ENCODE data around the gene TEX12. TPM values are rescaled to one million over a fixed set of nuclear protein-coding genes. Genes with fewer than 3 reads are reported as not detected.

TEX12 gene
- total RNA-seq, 1 donor from 2014 or later: not detected

DNA sequence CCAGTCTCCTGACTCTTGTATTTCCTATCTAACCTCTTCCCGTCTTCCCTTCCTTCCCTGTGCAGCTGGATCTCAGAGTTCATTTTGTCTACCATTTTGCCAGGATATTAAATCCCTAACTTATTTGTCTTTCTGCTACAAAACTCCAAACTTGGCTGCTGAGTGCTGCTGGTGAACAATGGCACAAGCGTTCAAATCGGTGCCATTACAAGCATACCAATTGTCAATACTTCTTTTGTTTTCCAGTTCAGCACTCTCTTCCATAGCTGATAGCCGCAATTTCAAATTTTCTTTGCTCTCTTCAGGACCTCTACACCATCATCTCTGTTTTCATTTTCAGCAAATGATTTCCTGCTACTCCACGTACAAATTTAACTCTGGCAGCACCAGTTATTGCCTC lies 16.7 kb upstream of the TEX12 start:
- no peaks in the 10 kb centered on the region for H3K36me3 Mint-ChIP-seq (ENCODE audit: unreplicated experiment)

DNA sequence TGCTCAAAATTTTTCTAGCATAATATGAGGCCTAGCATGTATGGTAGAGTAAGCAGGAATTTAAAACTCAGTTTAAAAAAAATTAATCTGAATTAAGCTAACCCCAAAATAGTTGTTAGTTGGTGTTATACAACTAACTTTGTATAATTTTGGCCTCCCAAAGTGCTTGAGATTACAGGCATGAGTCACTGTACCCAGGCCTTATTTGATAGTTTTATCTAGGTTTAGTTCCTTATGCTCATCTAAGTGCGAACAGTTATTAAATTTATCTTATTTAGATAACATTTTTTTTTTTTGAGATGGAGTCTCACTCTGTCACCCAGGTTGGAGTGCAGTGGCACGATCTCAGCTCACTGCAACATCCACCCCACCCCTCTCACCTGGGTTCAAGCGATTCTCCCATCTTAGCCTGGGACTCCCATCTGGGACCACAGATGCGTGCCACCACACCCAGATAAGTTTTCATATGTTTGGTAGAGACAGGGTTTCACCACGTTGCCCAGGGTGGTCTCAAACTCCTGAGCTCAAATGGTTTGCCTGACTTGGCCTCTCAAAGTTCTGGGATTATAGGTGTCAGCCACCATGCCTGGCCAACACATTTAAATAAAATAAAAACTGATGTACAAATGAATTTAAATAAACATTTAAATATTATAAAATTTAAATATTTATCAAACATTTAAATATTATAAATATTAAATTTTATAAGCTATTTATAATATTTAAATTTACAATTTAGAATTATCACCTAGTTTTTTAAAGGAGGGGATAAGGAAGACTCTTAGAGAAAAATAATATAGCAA lies 10.8 kb upstream of the TEX12 start:
- TF ChIP-seq, protein P1, sequence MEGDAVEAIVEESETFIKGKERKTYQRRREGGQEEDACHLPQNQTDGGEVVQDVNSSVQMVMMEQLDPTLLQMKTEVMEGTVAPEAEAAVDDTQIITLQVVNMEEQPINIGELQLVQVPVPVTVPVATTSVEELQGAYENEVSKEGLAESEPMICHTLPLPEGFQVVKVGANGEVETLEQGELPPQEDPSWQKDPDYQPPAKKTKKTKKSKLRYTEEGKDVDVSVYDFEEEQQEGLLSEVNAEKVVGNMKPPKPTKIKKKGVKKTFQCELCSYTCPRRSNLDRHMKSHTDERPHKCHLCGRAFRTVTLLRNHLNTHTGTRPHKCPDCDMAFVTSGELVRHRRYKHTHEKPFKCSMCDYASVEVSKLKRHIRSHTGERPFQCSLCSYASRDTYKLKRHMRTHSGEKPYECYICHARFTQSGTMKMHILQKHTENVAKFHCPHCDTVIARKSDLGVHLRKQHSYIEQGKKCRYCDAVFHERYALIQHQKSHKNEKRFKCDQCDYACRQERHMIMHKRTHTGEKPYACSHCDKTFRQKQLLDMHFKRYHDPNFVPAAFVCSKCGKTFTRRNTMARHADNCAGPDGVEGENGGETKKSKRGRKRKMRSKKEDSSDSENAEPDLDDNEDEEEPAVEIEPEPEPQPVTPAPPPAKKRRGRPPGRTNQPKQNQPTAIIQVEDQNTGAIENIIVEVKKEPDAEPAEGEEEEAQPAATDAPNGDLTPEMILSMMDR (IDR thresholded peaks at IDR 0.05): no peak
- H3K4me3 Mint-ChIP-seq (ENCODE audit: unreplicated experiment): no peak overlapping the region
- H3K36me3 Mint-ChIP-seq (ENCODE audit: unreplicated experiment): no peaks in the 10 kb centered on the region
- H3K9me3 Mint-ChIP-seq (ENCODE audit: unreplicated experiment): no peaks in the 10 kb centered on the region
- DNase-seq (ENCODE audit: extremely low spot score, unreplicated experiment): no peak
- H3K4me1 Mint-ChIP-seq (ENCODE audit: unreplicated experiment): peaks cover 11% of the 10 kb centered on the region
- H3K27me3 Mint-ChIP-seq (ENCODE audit: unreplicated experiment): no peaks in the 10 kb centered on the region
- H3K27ac Mint-ChIP-seq (ENCODE audit: unreplicated experiment): no peak overlapping the region

More for the DNA sequence above, 16.7 kb upstream of the TEX12 start:
- Mint-ChIP-seq H3K4me3 (ENCODE audit: unreplicated experiment) (no peak overlapping the region), H3K27me3 (ENCODE audit: unreplicated experiment) (no peaks in the 10 kb centered on the region), H3K4me1 (ENCODE audit: unreplicated experiment) (no peaks in the 10 kb centered on the region), H3K9me3 (ENCODE audit: unreplicated experiment) (no peaks in the 10 kb centered on the region), H3K27ac (ENCODE audit: unreplicated experiment) (no peak overlapping the region)
- DNase-seq (ENCODE audit: extremely low spot score, unreplicated experiment): no peak
- TF ChIP-seq, protein P1 (IDR thresholded peaks at IDR 0.05): no peak

DNA sequence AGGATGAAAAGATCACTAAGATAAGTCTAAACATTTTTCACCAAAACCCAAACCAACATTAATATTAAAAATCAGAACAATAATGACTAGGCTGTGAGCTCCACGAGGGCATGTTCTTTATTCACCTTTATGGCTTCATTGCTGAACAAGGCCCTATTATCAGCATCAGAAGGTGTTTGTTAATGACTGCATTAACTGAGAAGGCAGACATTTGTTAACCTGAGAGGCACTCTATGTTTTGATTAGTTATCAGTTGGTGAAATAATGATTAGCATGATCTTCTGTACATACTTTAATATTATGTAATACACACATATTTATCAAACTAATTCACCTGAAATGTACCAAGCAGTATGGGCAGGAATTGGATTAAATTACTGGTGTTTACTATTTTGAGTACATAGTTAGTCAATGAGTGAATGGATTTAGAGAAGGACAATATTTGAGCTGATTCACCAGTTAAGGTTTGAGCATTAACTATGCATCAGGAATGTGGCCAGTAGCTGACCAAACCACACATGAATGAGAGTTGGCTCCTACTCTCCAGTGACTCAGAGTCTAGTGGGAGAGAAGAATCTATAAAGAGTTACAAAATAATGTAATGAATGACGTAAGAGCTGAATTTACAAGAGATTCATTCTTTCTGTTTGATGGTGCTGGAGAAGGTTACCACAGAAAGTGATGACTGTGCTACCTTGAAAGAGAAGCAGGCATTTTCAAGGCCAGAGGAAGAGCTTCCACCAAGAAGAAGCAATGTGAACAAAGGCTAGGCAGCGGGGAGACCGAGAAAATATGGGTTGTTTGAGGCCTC lies 10.0 kb upstream of the TEX12 start:
- TF ChIP-seq, protein P1 (IDR thresholded peaks at IDR 0.05): no peak
- no peaks in the 10 kb centered on the region for H3K36me3 Mint-ChIP-seq (ENCODE audit: unreplicated experiment)
- no peaks in the 10 kb centered on the region for H3K9me3 Mint-ChIP-seq (ENCODE audit: unreplicated experiment)
- H3K4me1 Mint-ChIP-seq (ENCODE audit: unreplicated experiment): peaks cover 13% of the 10 kb centered on the region
- H3K27me3 Mint-ChIP-seq (ENCODE audit: unreplicated experiment): no peaks in the 10 kb centered on the region
- no peak for DNase-seq (ENCODE audit: extremely low spot score, unreplicated experiment)
- no peak overlapping the region for H3K4me3 Mint-ChIP-seq (ENCODE audit: unreplicated experiment)
- H3K27ac Mint-ChIP-seq (ENCODE audit: unreplicated experiment): peak overlapping the region; percentile 24

DNA sequence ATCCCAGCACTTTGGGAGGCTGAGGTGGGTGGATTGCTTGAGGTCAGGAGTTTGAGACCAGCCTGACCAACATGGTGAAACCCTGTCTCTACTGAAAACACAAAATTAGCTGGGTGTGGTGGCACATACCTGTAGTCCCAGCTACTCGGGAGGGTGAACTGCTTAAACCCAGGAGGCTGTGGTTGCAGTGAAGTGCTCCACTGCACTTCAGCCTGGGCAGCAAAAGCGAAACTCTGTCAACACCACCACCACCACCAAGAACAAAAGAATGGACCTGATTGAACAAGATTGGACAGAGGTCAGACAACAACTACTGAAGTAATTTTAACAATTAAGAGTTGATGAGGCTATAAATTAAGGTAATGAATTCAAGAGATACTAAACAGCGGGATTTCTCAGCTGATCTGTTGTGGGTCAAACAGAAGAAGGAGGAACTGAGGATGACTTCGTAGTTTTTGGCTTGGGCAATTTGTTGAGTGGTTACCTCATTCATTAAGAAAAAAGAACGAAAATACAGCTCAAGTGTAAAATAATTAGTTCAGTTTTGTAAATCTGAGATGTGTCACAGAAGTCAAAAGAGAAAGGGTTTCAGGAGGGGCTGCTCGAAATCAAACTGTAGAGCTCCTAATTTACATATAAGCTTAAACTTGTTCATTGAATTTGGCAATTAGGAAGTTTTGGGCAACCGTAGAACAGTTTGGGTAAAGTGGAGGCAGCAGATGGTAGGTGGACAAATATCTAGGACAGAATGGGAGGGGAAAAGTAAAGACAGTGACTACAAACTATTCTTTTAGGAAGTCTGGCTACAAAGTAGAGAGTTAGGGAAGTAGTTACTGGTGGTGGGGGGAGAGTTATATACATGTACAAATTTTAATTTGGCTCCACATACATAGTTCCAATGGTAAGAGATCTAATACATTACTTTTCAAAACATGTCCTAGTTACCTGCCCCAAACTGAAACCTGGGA lies 7.8 kb upstream of the TEX12 start:
- TF ChIP-seq, protein P1 (IDR thresholded peaks at IDR 0.05): no peak
- DNase-seq (ENCODE audit: extremely low spot score, unreplicated experiment): no peak
- Mint-ChIP-seq H3K4me3 (ENCODE audit: unreplicated experiment) (no peak overlapping the region), H3K27me3 (ENCODE audit: unreplicated experiment) (no peaks in the 10 kb centered on the region), H3K9me3 (ENCODE audit: unreplicated experiment) (no peaks in the 10 kb centered on the region), H3K4me1 (ENCODE audit: unreplicated experiment) (peaks cover 34% of the 10 kb centered on the region), H3K36me3 (ENCODE audit: unreplicated experiment) (no peaks in the 10 kb centered on the region), H3K27ac (ENCODE audit: unreplicated experiment) (no peak overlapping the region)

Data from osteocyte (in vitro differentiated cells).